ENCODE data around the gene LHX5. TPM values are rescaled to one million over a fixed set of nuclear protein-coding genes. Genes with fewer than 3 reads are reported as not detected.

The LHX5 gene
- total RNA-seq, 1 experiment from 2014 or later, result 0.65 TPM

- intact Hi-C loops (cut with micrococcal nuclease; ENCODE audit: unreplicated experiment), result no loop called here
- ChIA-PET CTCF (interaction anchor here (0.6 kb wide), 1 partner anchor 517 kb away, joined by 3 read pairs; no protein-coding TSS in a partner anchor), POLR2A (ENCODE audit: unreplicated experiment) (no interaction called here)
Observed at GRCh38 chr12:113436993-113437728, 34.5 kb downstream of the LHX5 start.

DNA sequence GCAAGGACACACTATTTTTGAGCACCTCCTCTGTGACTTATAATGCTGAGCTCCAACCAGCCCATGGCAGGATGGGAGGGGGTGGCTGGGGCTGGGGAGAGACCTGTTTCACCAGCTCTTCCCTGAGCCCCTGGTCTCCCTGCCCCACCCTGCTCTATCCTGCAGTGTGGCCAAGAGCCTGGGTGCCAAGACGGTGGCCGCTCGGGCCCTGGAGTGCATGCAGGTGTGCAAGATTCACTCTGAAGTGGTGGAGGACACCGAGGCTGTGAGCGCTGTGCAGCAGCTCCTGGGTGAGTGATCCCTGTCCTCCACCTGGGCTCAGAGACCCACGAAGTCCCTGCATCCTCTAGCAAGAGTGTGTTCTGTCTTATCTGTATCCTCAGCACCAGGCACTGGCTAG lies 35.1 kb downstream of the LHX5 start:
- Histone ChIP-seq H3K9me2 (ENCODE audit: insufficient read depth) (no peaks in the 10 kb centered on the region), H3K36me3 (ENCODE audit: low read depth) (no peaks in the 10 kb centered on the region), H4K20me1 (ENCODE audit: insufficient read depth) (no peaks in the 10 kb centered on the region), H3K9me3 (ENCODE audit: insufficient read depth, low read depth) (no peaks in the 10 kb centered on the region), H3K79me2 (ENCODE audit: low read depth) (no peaks in the 10 kb centered on the region), H3K4me1 (replicated peaks; ENCODE audit: insufficient read depth) (no peaks in the 10 kb centered on the region), H3K27me3 (ENCODE audit: insufficient read depth, low read depth) (no peaks in the 10 kb centered on the region), H3K27ac (no peak overlapping the region), H2AFZ (no peak overlapping the region), H3K4me2 (no peak overlapping the region), H3K4me3 (no peak overlapping the region), H3F3A (ENCODE audit: insufficient read depth, low read depth) (no peaks in the 10 kb centered on the region)
- TF ChIP-seq EZH2 (IDR thresholded peaks at IDR 0.05; ENCODE audit: low read depth), result no peak
- TF ChIP-seq, protein P1, sequence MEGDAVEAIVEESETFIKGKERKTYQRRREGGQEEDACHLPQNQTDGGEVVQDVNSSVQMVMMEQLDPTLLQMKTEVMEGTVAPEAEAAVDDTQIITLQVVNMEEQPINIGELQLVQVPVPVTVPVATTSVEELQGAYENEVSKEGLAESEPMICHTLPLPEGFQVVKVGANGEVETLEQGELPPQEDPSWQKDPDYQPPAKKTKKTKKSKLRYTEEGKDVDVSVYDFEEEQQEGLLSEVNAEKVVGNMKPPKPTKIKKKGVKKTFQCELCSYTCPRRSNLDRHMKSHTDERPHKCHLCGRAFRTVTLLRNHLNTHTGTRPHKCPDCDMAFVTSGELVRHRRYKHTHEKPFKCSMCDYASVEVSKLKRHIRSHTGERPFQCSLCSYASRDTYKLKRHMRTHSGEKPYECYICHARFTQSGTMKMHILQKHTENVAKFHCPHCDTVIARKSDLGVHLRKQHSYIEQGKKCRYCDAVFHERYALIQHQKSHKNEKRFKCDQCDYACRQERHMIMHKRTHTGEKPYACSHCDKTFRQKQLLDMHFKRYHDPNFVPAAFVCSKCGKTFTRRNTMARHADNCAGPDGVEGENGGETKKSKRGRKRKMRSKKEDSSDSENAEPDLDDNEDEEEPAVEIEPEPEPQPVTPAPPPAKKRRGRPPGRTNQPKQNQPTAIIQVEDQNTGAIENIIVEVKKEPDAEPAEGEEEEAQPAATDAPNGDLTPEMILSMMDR (conservative IDR thresholded peaks at IDR 0.05), result no peak
- intact Hi-C loops (cut with micrococcal nuclease; ENCODE audit: unreplicated experiment), result no loop called here
- DNase-seq, result no peak
- no TSS peak for BruUV-seq (replicated peaks)
- ChIA-PET POLR2A (ENCODE audit: unreplicated experiment) (no interaction called here), CTCF (interaction anchor here (0.6 kb wide), 1 partner anchor 518 kb away, joined by 3 read pairs; no protein-coding TSS in a partner anchor)

More at GRCh38 chr12:113436993-113437728, 34.5 kb downstream of the LHX5 start:
- Histone ChIP-seq H3K79me2 (ENCODE audit: low read depth) (no peaks in the 10 kb centered on the region), H3K4me3 (no peak overlapping the region), H3K9me3 (ENCODE audit: insufficient read depth, low read depth) (no peaks in the 10 kb centered on the region), H3K4me2 (no peak overlapping the region), H3K9me2 (ENCODE audit: insufficient read depth) (no peaks in the 10 kb centered on the region), H3K27me3 (ENCODE audit: insufficient read depth, low read depth) (no peaks in the 10 kb centered on the region), H3F3A (ENCODE audit: insufficient read depth, low read depth) (no peaks in the 10 kb centered on the region), H3K27ac (no peak overlapping the region), H3K4me1 (replicated peaks; ENCODE audit: insufficient read depth) (no peaks in the 10 kb centered on the region), H2AFZ (no peak overlapping the region), H3K36me3 (ENCODE audit: low read depth) (no peaks in the 10 kb centered on the region), H4K20me1 (ENCODE audit: insufficient read depth) (no peaks in the 10 kb centered on the region)
- no TSS peak for BruUV-seq (replicated peaks)
- TF ChIP-seq, protein P1 (conservative IDR thresholded peaks at IDR 0.05), result no peak
- TF ChIP-seq EZH2 (IDR thresholded peaks at IDR 0.05; ENCODE audit: low read depth), result no peak
- DNase-seq, result no peak

DNA sequence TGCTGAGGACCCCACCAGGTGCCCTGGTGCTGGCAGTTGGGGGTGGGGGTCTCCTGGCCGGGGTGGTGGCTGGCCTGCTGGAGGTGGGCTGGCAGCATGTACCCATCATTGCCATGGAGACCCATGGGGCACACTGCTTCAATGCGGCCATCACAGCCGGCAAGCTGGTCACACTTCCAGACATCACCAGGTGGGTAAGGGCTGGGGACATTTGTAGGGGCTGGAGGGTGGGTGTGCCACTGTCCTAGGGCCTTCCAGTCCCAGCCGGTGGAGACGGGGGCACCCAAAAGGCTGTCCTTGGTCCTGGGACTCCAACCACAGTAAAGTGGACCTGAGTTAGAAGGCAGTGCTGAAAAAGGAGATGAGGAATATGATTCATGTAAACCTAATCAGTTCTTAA lies 36.3 kb downstream of the LHX5 start:
- BruUV-seq (replicated peaks), result no TSS peak
- POLR2A ChIA-PET (ENCODE audit: unreplicated experiment), result no interaction called here

More for the DNA sequence above, 36.3 kb downstream of the LHX5 start:
- Histone ChIP-seq H3K36me3 (ENCODE audit: low read depth) (no peaks in the 10 kb centered on the region), H2AFZ (no peak overlapping the region), H4K20me1 (ENCODE audit: insufficient read depth) (no peaks in the 10 kb centered on the region), H3K4me3 (no peak overlapping the region), H3K4me2 (no peak overlapping the region), H3K4me1 (replicated peaks; ENCODE audit: insufficient read depth) (no peaks in the 10 kb centered on the region), H3F3A (ENCODE audit: insufficient read depth, low read depth) (no peaks in the 10 kb centered on the region), H3K9me2 (ENCODE audit: insufficient read depth) (no peaks in the 10 kb centered on the region), H3K79me2 (ENCODE audit: low read depth) (no peaks in the 10 kb centered on the region), H3K27me3 (ENCODE audit: insufficient read depth, low read depth) (no peaks in the 10 kb centered on the region), H3K27ac (no peak overlapping the region), H3K9me3 (ENCODE audit: insufficient read depth, low read depth) (no peaks in the 10 kb centered on the region)
- no peak for TF ChIP-seq EZH2 (IDR thresholded peaks at IDR 0.05; ENCODE audit: low read depth)
- TF ChIP-seq, protein P1 (conservative IDR thresholded peaks at IDR 0.05), result no peak
- no peak for DNase-seq
- intact Hi-C loops (cut with micrococcal nuclease; ENCODE audit: unreplicated experiment), result no loop called here
- CTCF ChIA-PET, result interaction anchor here (1.0 kb wide), 1 partner anchor 10 kb away, joined by 3 read pairs; no protein-coding TSS in a partner anchor

All from PC-9 (cell line).